Mucosa of descending colon (tissue), 3 donors: Measurements from ENCODE around the gene C5AR2. TPM values are rescaled to one million over a fixed set of nuclear protein-coding genes. Genes with fewer than 3 reads are reported as not detected.

ENCODE experiments used
- ATAC-seq: fragments of 200-7000 bp; cut with Tn5 transposase; one replicate; pipeline ENCODE4 v1.9.1; 2020; ENCODE audit warnings: mild to moderate bottlenecking, moderate library complexity
- DNase-seq, 3 donors: peaks; one replicate each; pipeline ENCODE4 v3.0.0-alpha.2; 2020
- H3K36me3 ChIP-seq: fragments of 200-600 bp; one replicate; pipeline ENCODE4 v1.8.0; 2021; ENCODE audit warnings: low read depth, mild to moderate bottlenecking
- H3K4me1 ChIP-seq: fragments of 200-600 bp; one replicate; pipeline ENCODE4 v1.8.0; 2021; ENCODE audit warnings: low read depth, mild to moderate bottlenecking
- H3K4me3 ChIP-seq: fragments of 200-600 bp; one replicate; pipeline ENCODE4 v1.8.0; 2021; ENCODE audit warnings: mild to moderate bottlenecking
- H3K9me3 ChIP-seq: fragments of 200-600 bp; one replicate; pipeline ENCODE4 v1.8.0; 2021; ENCODE audit warnings: mild to moderate bottlenecking
- intact Hi-C, 2 donors: fragments of 100-400 bp; cut with DNase I in 1 of 2; cut with micrococcal nuclease in 1 of 2; formaldehyde crosslinking; loops; one replicate each; pipeline versions ENCODE4 v1.11.0 to v1.11.1; 2022; cut with DNase I, micrococcal nuclease
- total RNA-seq, 3 donors: library from RNA; stranded (reverse); fragmentation: NEBNext Ultra II Directional in 2 of 3; extraction: Animal tissue kit (Norgen Biotek cat#: 25700) in 2 of 3; gene quantifications; one replicate each; pipeline versions ENCODE4 v1.2.1 to v1.2.4, GENCODE V29; 2021 to 2023
- TF ChIP-seq, protein P1 (sequence below): fragments of 200-600 bp; IDR thresholded peaks from one replicate; pipeline ENCODE4 v1.8.0; 2022; ENCODE audit warnings: antibody characterized with exemption, mild to moderate bottlenecking
- donor health status: DM: no; HTN: no; CAD: no; lungs with moderate emphysema.
- donor health status: DM: no; HTN: no; CAD: no.
- donor health status: DM: no; HTN: yes; CAD: no.

Gene C5AR2
- total RNA-seq, 3 donors from 2014 or later = 0.29 to 1.6 (median 1.4) TPM

DNA sequence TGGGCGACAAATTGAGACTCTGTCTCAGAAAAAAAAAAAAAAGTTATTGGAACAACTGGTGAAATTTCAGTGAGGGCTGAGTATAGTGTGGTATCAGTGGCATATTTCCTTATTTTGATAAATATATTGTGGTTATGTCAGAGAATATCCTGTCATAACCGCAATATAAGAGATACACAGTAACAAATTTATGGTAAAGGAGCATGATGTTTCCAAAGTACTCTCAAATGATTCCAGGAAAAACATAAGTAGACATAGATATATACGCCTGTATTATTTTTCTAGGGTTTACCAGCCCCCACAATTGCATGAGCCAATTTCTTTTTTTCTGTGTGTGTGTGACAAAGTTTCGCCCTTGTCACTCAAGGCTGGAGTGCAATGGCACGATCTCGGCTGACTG, 28.0 kb upstream of the C5AR2 start:
- no peak for ATAC-seq
- no peaks in the 10 kb centered on the region for H3K9me3 ChIP-seq
- DNase-seq = no peak
- no peak overlapping the region for H3K4me3 ChIP-seq
- intact Hi-C loops = no loop called here
- H3K4me1 ChIP-seq = no peaks in the 10 kb centered on the region
- TF ChIP-seq, protein P1, sequence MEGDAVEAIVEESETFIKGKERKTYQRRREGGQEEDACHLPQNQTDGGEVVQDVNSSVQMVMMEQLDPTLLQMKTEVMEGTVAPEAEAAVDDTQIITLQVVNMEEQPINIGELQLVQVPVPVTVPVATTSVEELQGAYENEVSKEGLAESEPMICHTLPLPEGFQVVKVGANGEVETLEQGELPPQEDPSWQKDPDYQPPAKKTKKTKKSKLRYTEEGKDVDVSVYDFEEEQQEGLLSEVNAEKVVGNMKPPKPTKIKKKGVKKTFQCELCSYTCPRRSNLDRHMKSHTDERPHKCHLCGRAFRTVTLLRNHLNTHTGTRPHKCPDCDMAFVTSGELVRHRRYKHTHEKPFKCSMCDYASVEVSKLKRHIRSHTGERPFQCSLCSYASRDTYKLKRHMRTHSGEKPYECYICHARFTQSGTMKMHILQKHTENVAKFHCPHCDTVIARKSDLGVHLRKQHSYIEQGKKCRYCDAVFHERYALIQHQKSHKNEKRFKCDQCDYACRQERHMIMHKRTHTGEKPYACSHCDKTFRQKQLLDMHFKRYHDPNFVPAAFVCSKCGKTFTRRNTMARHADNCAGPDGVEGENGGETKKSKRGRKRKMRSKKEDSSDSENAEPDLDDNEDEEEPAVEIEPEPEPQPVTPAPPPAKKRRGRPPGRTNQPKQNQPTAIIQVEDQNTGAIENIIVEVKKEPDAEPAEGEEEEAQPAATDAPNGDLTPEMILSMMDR = no peak
- no peaks in the 10 kb centered on the region for H3K36me3 ChIP-seq

DNA sequence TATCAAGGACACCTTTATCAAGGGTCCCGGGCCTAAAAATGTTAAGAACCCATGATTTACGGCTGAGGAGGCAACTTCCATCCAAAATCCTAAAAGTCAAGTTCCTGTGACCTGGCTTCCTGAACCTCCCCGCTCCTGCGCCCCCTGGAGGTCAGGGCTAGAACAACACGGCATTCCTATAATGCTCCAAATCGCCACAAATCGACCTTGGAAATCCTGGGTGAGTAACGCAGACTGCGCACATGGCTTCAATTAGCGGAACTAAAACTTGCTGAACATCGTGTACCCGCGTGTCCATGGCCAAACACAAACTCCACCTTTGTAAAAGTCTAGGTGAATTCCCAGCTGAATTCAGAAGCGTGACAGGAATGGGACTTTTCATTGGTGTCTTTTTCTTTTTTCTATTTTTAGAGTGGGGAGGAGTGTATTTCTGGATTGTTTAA, 26.6 kb upstream of the C5AR2 start:
- Histone ChIP-seq H3K4me1 (no peaks in the 10 kb centered on the region), H3K36me3 (no peaks in the 10 kb centered on the region), H3K9me3 (no peaks in the 10 kb centered on the region), H3K4me3 (no peak overlapping the region)
- intact Hi-C loops = no loop called here
- ATAC-seq (peak; percentile 91), DNase-seq (peak in 2 of 3 donors; percentile 72 to 75)
- TF ChIP-seq, protein P1 = peak; percentile 95

DNA sequence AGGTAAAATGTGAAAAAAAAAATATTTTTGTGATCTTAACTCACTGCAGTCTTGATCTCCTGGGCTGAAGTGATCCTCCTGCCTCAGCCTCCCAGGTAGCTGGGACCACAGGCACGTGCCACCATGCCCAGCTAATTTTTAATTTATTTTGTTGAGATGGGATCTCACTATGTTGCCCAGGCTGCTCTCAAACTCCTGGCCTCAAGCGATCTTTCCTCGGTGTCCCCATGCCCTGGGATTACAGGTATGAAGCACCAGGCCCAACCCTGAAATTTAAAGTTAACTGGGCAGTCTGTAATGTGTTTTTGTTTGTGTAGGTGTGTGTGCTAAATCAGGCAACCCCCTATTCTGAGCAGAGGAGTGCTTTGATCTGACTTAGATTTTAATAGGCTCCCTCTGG, 25.7 kb upstream of the C5AR2 start:
- DNase-seq = no peak
- no peak overlapping the region for H3K4me3 ChIP-seq
- H3K9me3 ChIP-seq = no peaks in the 10 kb centered on the region
- TF ChIP-seq, protein P1 = no peak
- no peaks in the 10 kb centered on the region for H3K4me1 ChIP-seq
- intact Hi-C loops = no loop called here
- H3K36me3 ChIP-seq = no peaks in the 10 kb centered on the region
- no peak for ATAC-seq

DNA sequence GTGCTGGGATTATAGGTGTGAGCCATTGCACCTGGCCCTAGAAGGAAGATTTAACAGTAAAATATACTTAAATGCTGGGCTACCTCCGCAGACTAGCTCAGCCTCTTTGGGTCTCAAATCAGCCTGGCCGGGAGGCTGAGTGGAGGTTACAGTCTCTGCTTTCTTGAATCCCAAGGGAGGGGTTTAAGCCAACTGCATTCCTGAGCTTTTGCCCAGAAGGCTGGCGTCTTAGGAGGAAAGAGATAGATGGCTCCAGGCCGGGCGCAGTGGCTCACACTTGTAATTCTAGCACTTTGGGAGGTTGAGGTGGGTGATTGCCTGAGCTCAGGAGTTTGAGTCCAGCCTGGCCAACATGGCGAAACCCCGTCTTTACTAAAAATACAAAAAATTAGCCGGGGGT, 22.9 kb upstream of the C5AR2 start:
- intact Hi-C loops = no loop called here
- H3K4me1 ChIP-seq = no peaks in the 10 kb centered on the region
- no peak overlapping the region for H3K4me3 ChIP-seq

DNA sequence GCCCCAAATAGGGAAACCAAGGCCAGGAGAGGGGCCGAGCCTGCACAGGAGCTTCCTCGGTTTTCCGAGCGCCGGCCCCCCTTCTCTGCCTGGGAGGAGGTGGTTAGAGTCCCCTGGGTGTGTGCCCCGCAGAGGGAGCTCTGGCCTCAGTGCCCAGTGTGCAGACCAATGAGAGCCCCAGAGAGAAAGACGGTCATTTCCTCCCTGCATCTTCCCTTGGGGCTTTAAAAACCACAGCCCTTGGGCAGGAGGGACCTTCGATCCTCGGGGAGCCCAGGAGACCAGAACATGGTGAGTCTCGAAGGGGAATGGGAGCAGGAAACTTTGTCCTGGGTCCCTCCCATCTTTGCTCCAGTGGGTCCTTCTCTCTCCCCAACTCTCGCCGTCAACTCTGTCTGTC, 22.4 kb upstream of the C5AR2 start, which contains the start of gene C5AR1:
Gene C5AR1, plus strand, starts transcription at position 254 of the 400 bp plus-strand sequence. Its CDS starts 35 bp downstream, at position 289.
- Histone ChIP-seq H3K36me3 (no peaks in the 10 kb centered on the region), H3K4me1 (no peaks in the 10 kb centered on the region), H3K4me3 (no peak within 1 kb of the TSS), H3K9me3 (no peaks in the 10 kb centered on the region)
- DNase-seq (peak in 1 of 3 donors; percentile 18), ATAC-seq (peak; percentile 38)
- intact Hi-C loops = no loop called here
- TF ChIP-seq, protein P1 = no peak

More for the DNA sequence above, 22.9 kb upstream of the C5AR2 start:
- Histone ChIP-seq H3K36me3 (no peaks in the 10 kb centered on the region), H3K9me3 (no peaks in the 10 kb centered on the region)
- no peak for DNase-seq
- ATAC-seq = no peak
- TF ChIP-seq, protein P1 = no peak

DNA sequence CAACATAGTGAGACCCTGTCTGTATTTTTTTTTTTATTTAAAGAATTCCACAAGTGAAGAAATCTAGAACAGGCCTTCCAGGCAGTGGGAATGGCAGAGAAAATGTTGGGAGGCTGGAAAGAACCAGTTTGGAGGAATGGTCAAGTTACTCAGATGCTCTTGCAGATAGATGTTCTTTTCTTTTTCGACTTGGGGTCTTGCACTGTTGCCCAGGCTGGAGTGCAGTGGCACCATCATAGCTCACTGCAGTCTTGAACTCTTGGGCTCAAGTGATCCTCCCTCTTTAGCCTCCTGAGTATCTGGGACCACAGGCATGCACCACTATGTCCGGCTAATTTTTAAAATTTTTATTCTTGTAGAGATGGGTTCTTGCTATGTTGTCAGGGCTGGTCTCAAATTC, 21.7 kb upstream of the C5AR2 start:
- TF ChIP-seq, protein P1 = no peak
- H3K4me3 ChIP-seq = no peak overlapping the region
- H3K36me3 ChIP-seq = no peaks in the 10 kb centered on the region
- ATAC-seq (no peak), DNase-seq (no peak)
- H3K4me1 ChIP-seq = no peaks in the 10 kb centered on the region
- intact Hi-C loops = no loop called here
- no peaks in the 10 kb centered on the region for H3K9me3 ChIP-seq
